GM21529 (cell line): ENCODE data around the gene PRKD1.
"Not testable (repeated sequence)": the region's sequence is repeated elsewhere in the genome, so short reads cannot be mapped to it uniquely, and the experiment has no call there.

ENCODE experiments used
- ATAC-seq: cut with Tn5 transposase; IDR thresholded peaks from one replicate; pipeline ENCODE4 v1.9.1; 2021; ENCODE audit not compliant: unreplicated experiment

Gene PRKD1

DNA sequence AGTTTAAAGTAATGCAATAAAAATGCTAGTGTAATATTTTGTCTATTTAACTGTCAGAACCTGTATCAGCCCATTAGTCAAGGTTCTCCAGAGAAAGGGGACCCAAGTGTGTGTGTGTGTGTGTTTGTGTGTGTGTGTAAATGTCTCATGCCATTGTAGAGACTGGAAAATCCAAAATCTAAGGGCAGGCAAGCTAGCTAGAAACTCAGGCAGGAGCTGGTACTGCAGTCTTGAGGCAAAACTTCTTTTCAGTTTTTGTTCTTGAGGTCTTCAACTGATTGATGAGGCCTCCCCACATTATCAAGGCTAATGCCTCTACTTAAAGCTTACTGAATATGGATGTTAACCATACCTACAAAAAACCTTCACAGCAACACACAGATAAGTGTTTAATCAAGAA, 126.7 kb downstream of the PRKD1 start:
- no peak for ATAC-seq

GRCh38 chr14:29799464-29800095, 128.1 kb downstream of the PRKD1 start:
- ATAC-seq = peak; percentile 74

DNA sequence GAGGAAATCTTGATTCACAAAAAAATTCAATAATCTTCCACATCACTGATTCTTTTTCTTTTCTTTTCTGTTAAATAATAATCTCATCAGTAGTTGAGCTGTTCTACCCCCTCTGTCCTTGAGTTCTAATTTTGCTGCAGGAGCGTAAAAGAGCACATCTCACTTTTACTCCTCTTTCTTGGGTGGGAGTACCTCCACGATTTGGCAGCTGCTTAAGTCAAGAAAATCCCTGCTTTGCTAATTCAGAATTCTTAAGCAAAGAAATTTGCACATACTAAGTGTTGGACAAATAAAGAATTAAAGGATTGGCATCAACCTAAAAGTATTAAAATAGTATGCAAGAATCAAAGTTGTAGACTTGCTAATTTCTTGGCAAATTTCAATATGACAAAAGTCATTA, 128.8 kb downstream of the PRKD1 start:
- ATAC-seq = no peak

DNA sequence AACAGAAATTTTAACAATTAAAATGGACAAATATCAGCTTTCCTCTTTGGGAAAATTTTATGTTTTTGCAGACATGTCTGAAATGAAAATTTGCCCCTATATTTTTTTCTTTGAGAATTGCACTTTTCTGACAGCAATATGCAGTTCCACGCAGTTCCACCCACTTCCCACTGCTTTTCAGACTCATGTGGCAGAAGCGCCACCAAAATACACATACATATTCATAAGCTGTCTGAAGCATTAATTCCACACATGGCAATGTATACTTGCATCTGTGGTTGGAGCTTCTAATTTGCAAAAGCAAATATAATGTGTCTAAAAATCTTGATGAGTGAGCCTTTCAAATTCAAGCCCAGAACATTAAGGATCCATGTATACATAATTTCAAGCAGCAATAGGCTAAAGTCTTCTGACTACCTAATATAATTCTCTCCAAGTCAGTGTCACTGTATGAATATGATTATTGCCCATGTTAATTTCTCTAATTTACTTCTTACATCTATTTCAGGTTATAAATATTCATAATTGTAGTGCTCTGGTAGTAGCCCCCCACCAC, 129.5 kb downstream of the PRKD1 start:
- no peak for ATAC-seq

- no peak for ATAC-seq
These were observed 130.8 kb downstream of the PRKD1 start for GRCh38 chr14:29796853-29797252.

- ATAC-seq = no peak
These were observed 138.2 kb downstream of the PRKD1 start for GRCh38 chr14:29789475-29789874.

- ATAC-seq = no peak
These were observed 139.6 kb downstream of the PRKD1 start for GRCh38 chr14:29788093-29788492.

GRCh38 chr14:29783556-29783955, 144.1 kb downstream of the PRKD1 start:
- ATAC-seq = no peak

GRCh38 chr14:29782041-29782440, 145.6 kb downstream of the PRKD1 start:
- ATAC-seq = no peak

DNA sequence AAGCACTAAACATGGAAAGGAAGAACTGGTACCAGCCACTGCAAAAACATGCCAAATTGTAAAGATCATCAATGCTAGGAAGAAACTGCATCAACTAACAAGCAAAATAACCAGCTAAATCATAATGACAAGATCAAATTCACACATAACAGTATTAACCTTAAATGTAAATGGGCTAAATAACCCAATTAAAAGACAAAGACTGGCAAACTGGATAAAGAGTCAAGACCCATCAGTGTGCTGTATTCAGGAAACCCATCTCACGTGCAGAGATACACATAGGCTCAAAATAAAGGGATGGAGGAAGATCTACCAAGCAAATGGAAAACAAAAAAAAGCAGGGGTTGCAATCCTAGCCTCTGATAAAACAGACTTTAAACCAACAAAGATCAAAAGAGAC, 150.5 kb downstream of the PRKD1 start:
- not testable (repeated sequence) for ATAC-seq

DNA sequence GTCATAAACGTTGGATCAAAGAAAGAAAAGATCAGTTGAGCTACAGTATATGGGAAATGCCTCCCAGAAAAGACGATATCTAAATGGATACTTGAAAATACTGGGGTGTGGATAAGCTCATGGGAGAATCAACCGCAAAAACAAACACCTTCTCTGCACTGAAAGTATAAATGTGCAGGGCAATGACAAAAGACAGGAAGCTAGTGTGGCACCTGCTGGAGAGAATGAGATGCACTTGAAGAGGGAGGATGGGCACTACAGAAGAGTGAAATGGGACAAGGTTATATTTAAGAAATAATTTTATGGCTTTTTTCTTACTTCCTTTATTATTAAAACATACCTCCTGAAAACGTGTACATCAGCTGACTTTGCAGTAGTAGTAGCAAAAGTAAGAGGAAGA, 153.7 kb downstream of the PRKD1 start:
- ATAC-seq = no peak

- no peak for ATAC-seq
These were observed 164.2 kb downstream of the PRKD1 start for GRCh38 chr14:29763342-29763858.

DNA sequence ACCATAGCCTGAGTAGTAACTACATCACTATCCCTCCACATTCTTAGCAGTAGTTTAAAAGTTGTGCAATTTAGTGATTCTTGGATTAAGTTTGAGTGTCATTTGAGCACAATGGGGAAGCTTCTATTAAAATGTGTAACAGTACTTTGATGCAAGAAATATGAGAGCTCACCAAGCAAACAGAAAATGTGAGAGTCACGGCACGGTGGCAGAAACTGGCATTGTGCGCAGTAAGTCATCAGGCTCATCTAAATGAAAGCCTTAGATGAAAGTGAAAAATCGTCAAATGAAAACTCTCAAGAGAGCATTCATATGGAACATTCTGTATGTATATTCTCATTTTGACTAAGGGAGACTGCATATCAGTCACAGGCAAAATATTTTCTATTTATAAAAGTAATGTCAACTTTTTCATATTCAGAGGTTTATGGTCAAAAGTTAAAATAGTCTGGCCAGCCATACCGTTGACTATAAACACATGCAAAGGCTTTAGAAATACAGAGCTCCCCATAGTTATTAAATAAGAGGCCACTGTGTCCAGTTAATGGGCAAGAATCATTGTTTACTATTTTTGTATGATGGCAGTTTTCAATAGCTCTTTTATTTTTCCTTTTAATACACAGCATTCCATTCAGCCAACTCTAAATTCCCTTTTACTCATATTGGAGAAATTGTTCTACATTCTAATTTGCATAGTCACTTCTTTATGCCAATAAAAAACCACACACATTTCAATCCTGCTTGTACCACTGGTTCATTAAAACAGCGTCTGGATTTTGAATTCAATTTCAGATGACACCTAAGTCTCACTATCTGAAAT, 167.9 kb downstream of the PRKD1 start:
- ATAC-seq = peak; percentile 97

DNA sequence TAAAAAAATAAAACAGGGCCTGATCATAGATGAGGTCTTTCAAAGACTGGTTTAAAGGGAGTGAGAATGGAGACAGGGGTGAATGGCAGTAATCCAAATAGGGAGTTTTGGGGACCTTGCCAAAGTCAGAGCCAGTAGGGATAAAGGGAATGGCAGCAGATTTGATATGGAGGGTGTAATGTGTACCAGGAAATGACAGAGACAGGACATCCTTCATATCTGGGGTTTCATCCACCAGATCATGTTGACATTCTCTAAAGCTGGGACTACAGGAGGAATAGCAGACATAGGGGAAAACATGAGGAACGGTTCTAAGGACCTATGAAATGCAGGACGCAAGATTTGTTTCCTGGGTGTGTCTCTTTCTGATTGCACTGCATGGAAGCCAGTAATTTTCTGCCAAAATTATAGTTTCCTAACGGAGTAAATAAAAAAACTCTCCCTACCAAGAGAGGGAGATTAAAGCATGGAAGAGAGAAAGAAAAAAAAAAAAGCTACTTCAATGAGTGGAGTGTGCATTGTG, 169.9 kb downstream of the PRKD1 start:
- ATAC-seq = no peak

GRCh38 chr14:29757188-29757680, 170.4 kb downstream of the PRKD1 start:
- no peak for ATAC-seq

DNA sequence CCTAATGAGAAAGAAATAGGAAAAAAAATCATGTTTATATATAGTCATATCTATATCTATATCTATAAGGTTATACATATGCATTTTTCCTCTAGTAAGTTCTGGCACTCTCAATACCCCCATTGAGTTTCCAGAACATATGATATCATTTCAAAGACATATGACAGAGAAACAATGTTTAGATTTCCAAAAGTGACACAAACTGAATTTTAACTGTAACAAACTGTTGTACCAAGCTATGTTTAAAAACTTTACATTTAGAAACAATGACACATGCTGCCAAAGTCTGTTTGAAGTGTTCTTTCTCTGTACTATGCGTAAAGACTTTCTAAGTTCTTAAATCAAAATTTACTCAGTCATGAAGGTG, 171.6 kb downstream of the PRKD1 start:
- ATAC-seq = no peak

- no peak for ATAC-seq
These were observed 172.2 kb downstream of the PRKD1 start for GRCh38 chr14:29755311-29756018.

- ATAC-seq = no peak
These were observed 173.5 kb downstream of the PRKD1 start for GRCh38 chr14:29754134-29754533.

DNA sequence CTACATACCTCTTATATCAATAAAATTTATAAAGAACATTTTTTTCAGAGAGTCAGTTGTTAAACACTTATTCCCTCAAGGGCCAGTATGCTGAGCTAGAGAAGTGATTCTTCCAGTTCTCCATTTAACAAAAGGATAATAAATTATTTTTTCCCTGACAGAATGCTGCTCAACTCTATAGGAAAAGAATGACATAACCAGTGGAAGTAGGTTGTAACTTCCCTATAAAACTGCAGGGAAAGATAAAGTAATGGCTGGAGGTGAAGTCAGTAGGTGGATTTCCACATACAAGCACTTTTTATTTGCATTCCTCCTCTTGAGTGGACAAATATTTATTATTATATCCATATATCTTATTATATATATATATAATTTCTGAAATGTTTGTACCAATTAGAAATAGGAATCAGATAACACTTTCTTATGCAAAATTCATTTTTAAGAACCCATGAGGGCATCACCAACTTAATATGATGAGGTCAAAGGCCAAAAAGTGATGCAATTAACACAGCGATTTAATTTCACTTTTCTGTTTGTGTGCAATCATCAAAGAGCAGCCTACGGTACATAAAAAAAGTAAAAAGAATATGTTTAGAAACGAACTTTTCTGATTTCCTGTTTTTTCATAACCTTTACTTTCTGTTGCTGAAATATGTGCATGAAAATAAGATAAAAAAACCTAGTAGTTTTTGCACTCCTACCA, 175.3 kb downstream of the PRKD1 start:
- ATAC-seq = no peak

GRCh38 chr14:29749829-29750228, 177.8 kb downstream of the PRKD1 start:
- no peak for ATAC-seq
